ENCODE measurements around the gene TTC32.

DNA sequence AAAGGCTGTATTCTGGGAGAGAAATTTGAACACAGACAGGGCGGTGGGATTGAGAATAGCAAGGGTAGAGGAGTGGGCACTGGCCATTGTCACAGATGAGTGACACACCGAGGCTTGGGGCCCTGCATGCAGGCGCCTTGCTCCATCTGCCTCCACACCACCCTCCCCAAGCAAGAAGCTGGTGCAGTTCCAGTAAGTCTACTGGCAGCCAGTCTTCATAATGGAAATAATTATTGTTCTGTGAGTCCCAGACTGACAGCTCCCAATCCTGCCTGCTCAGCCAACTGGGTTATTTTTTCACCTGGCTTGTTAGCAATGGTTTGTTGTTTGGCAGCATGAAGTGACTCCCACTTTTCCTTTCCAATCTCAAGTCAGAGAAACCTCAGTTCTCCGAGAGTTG is 13.0 kb downstream of the TTC32 start:
- TF ChIP-seq, protein P1, sequence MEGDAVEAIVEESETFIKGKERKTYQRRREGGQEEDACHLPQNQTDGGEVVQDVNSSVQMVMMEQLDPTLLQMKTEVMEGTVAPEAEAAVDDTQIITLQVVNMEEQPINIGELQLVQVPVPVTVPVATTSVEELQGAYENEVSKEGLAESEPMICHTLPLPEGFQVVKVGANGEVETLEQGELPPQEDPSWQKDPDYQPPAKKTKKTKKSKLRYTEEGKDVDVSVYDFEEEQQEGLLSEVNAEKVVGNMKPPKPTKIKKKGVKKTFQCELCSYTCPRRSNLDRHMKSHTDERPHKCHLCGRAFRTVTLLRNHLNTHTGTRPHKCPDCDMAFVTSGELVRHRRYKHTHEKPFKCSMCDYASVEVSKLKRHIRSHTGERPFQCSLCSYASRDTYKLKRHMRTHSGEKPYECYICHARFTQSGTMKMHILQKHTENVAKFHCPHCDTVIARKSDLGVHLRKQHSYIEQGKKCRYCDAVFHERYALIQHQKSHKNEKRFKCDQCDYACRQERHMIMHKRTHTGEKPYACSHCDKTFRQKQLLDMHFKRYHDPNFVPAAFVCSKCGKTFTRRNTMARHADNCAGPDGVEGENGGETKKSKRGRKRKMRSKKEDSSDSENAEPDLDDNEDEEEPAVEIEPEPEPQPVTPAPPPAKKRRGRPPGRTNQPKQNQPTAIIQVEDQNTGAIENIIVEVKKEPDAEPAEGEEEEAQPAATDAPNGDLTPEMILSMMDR (IDR thresholded peaks at IDR 0.05): no peak
- TF ChIP-seq POLR2A (IDR thresholded peaks at IDR 0.05): no peak

Data from adrenal gland (tissue), 5 donors.